HG03159 (cell line): ENCODE data around the gene HSD17B7.
A peak's percentile ranks its signal among the peaks of the same experiment; 100 is the strongest.
"Not testable (repeated sequence)": the region's sequence is repeated elsewhere in the genome, so short reads cannot be mapped to it uniquely, and the experiment has no call there.

Experiments
- ATAC-seq: cut with Tn5 transposase; IDR thresholded peaks from one replicate; pipeline ENCODE4 v1.9.1; 2021; ENCODE audit warnings: mild to moderate bottlenecking, moderate library complexity; ENCODE audit not compliant: unreplicated experiment

Gene HSD17B7, protein sequence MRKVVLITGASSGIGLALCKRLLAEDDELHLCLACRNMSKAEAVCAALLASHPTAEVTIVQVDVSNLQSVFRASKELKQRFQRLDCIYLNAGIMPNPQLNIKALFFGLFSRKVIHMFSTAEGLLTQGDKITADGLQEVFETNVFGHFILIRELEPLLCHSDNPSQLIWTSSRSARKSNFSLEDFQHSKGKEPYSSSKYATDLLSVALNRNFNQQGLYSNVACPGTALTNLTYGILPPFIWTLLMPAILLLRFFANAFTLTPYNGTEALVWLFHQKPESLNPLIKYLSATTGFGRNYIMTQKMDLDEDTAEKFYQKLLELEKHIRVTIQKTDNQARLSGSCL

DNA sequence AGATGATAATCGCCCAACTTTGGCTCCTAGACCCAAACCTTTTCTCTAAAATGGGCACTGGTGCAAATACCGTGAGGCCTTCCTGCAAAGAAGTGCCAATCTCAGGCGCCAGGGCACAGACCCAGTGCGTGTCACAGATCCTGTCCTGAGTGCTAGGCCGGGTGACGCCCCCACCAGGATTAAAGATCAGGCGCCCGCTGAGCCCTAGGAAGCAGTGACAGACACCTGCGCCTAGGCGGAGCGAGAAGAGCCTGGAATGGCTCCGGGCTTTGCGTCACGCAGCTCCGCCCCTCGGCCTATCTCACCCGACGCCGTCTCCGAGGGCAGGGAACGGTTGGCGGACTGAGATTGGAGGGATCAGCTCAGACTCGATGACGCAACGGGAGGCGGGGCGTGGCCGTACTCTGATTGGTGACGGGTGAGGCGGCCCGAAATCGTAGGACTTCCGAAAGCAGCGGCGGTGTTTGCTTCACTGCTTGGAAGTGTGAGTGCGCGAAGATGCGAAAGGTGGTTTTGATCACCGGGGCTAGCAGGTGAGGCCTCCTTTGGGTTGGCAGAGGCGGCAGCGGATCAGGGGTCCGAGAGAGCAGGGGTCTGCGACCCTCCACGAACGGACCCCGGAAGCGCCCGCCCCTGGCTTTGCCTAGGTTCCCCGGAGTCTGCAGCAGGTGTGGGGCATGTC lies at the start of gene HSD17B7:
HSD17B7 (plus strand) TSS at position 400 of the 682 bp plus-strand sequence; CDS start at position 499, 99 bp downstream.
- ATAC-seq: peak; percentile 100

DNA sequence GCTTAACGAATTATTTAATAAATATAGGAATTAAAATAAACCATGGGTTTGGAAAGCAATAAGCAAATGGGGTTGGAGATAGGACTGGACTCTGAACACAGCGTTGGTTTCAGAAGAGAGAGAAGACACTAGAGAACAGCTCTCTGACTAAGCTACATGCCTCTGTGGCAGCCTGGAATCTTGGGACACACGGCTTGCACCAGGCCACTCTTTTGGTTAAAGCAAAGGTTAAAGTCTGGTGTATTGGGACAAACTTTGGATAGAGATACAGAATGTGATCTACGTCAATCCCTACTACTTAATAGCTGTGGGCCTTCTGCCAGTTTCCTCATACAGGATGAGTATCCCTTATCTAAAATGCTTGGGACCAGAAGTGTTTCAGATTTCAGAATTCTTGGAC lies 49.7 kb upstream of the HSD17B7 start:
- no peak for ATAC-seq

DNA sequence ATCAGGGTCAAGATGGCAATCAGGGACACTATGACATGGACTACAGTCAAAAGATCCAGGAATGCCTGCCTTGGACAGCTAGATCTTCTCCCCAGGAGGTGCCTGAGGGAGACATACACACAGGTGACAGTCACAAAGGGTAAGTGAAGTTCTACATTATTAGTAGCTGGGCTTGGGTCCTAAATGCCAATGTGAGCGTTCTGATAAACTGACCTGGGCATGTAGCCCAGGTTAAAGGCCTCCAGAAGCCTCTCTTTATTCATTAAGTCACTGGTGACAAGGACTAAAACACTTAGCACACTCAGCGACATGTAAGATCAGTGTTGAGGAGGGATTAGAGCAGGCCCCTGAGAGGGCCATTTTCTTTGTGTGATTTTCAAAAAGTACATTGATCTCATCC lies 48.9 kb upstream of the HSD17B7 start:
- ATAC-seq: no peak

DNA sequence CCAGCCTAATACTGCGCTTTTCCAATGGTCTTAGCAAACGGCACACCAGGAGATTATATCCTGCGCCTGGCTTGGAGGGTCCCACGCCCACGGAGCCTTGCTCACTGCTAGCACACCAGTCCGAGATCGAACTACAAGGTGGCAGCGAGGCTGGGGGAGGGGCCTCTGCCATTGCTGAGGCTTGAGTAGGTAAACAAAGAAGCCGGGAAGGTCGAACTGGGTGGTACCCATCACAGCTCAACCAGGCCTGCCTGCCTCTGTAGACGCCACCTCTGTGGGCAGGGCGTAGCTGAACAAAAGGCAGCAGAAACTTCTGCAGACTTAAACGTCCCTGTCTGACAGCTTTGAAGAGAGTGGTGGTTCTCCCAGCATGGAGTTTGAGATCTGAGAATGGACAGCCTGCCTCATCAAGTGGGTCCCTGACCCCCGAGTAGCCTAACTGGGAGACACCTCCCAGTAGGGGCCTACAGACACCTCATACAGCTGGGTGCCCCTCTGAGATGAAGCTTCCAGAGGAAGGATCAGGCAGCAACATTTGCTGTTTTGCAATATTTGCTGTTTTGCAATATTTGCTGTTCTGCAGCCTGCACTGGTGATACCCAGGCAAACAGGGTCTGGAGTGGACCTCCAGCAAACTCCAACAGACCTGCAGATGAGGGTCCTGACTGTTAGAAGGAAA lies 44.1 kb upstream of the HSD17B7 start:
- not testable (repeated sequence) for ATAC-seq

DNA sequence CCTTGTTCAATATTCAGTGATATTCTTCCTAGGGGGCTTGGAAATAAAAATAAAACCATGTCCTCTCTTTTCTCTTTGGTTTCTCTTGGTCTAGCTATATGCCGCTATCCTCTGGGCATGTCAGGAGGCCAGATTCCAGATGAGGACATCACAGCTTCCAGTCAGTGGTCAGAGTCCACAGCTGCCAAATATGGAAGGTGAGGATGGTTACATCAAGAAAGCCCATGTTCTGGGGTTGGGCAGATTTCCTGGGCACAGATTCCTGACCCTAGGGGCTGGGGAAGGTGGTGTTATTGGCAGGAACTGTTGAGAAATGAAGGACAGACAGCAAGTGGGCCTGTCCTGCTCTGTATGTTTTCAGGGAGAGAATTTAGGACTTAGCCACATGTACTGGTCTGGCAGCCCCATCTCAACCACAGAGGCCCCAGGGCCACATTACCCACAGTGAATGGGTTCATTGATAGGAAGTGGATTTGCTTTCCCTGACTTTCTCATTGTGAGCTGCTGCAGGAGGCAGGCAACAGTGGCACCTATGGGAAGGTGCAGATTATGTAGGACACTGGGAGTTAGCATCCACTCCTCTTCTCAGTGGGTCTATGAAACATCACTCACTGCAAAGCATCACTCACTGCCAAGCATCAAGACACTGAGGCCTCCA lies 37.4 kb upstream of the HSD17B7 start:
- ATAC-seq: no peak

DNA sequence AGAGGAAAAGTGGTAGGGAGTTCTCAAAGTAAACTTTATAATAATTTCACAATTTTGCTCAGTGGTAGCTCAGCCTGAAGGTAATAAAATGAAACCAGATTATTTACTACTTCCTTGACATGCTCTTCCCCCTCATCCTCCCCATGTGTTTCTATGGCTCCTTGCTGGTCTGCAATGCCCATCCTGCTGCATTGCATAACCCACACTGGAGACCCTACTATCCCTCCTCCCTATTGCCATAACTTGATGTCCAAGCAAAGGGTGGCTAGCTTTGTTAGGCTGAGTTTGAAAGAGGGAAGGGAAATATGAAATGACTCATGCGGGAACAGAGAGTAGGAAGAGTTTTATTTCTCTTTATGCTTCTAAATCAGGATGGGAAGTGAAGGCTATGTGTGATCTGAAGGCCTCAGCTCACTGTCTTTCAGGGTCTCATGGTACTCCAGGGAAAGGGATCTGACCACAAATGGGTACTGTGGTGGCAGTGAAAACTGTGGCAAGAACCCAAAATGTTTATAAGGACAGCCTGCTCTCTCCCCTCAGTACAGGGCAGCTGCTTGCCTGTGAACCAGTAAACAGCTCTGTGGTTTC lies 36.4 kb upstream of the HSD17B7 start:
- no peak for ATAC-seq

DNA sequence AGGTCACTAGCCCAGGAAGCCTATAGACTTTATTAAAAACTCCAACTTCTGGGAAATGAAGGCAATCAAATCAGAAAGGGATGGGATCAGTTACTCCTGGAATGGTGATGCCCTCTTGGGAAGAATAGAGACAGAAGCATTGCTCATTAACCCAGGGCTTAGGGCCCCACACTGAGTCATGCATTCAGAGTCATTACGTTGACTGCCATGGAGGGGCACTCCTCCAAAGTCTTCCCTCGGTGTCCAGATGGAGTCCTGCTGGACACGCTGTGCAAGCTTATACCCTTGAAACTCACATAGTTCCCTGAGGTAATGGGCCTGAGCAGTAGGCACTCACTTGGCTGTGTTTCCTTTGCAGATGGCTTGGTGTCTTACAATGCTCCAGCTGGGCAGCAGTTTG lies 35.2 kb upstream of the HSD17B7 start:
- ATAC-seq: no peak

DNA sequence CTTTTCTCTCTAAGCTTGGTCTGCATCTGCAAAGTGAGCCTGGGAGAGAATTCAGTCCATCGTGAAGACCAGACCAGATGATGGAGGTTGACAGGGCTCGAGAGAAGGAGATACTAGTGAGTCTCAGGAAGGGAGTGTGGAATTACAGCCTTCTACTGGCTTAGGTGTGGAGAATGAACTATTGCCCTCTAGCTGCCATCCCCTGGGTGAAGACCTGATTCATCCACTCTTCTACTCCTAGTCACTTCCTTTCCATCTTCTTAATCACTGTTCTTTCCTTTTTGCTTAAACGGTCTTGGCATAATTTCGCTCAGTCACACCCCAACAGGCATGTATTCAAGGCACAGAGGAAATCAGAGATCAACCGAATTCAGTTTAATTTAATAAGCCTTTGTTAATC lies 34.0 kb upstream of the HSD17B7 start:
- no peak for ATAC-seq

DNA sequence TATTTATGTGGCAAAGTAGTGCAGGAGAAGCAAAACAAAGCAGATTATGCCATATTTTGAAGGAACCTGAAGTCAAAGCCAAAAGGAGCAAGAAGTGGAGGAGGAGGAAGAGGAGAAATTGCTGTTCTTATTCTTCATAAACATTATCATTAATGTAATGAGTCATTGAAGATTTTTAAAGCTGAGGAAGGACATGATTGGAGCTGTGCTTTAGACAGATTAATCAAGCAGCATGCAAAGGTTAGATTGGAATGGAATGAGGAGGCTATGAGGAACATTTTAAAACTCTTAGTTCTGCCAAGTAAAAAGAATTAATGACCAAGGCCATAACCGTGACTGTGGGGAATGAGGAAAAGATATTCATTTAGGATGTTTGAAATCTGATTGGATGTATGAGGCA lies 33.0 kb upstream of the HSD17B7 start:
- ATAC-seq: no peak

DNA sequence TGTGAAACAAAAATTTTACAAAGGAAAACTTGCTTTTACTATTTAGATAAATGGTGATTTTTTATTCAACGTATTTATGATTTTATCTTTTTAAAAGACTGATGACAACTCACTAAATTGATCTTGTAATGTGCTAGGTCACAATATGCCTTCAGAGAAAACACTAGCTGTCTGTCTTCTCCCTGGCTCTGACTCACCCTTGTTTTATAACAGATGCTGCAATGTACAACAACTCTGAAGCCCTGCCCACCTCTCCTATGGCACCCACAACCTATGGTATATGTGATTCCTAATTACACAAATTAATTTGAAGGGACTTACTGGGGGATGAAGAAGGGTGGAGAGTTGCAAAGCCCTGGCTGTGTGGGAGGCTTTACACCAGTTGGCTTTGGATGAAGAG lies 24.7 kb upstream of the HSD17B7 start:
- no peak for ATAC-seq

DNA sequence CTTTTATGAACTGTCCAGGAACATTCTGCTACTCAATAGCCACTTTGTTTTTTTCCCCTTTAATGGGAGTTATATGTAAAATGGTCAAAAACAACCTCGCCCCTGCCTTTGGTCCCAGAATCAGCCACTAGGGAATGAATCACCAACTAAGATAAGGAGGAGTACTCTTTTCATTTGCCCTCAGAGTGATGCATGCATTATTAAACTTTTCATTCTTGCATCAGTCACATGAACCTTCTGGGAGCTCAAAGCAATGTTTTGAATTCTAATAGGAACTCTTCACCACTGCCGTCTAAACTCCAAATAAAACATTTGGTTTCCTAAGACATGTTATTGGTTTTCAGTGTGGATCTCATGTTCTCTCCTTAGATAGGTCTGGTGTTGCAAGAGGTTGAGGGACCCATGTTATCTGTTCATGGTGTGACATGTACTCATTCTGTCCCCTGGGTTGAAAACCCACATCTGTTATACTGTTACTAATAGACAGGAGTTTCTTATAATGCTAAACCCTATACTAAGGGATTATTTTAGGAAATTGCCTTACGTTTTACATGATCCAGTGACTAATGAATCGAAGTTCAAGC lies 17.8 kb upstream of the HSD17B7 start:
- ATAC-seq: no peak

DNA sequence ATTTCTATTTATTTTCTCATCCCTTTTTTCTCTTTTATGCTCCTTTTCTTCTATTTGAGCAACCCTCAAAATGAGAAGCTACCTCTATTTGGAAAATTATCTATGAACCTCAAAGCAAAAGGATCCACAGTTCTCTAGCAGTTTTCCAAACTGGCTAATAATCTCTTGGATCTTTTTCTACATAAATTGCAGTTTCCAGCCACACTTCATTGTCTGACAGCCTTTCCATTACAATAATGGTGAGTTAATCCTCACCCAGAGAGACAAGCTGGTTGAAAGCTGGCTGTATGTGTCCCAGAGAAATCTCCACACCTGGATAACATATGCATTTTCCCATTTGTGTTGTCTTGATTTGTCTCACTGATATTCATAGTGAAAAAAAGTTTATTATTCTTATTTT lies 16.5 kb upstream of the HSD17B7 start:
- no peak for ATAC-seq

DNA sequence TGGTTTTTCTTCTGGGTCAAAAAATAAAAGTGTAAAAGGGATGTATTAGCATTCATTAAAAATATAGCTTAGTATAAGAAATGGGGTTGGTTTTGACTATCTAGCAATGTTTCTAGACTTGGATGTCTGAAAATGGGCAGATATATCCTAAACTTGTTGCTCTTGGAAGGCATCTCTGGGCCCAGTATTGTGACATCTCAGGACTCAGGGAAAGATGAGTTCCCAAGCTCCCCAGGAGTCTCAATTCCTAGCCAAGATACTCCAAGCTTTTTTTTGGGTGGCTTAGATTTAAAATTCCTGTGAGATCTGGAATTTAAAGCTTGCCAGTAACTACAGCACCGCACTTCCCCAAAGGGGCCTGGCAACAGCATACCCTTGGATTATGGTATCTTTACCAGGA lies 11.5 kb upstream of the HSD17B7 start:
- no peak for ATAC-seq

DNA sequence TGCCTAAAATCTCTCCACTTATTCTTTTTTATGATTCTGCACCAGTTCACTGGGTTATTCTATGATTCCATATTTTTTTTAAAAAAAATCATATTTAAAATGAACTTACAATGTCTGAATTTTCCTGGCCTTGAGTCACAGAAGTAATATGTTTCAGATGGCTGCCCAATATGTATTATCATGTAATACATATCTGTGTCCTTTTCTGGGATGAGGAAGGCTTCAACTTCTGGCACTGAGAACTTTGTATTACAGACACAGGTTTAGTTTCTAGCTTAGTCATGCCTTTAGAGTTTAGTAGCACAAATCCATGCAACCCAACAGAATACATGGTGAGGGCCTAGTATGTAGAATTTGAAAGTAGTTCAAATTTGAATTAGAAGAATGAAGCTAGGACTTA lies 7.8 kb upstream of the HSD17B7 start:
- ATAC-seq: no peak

DNA sequence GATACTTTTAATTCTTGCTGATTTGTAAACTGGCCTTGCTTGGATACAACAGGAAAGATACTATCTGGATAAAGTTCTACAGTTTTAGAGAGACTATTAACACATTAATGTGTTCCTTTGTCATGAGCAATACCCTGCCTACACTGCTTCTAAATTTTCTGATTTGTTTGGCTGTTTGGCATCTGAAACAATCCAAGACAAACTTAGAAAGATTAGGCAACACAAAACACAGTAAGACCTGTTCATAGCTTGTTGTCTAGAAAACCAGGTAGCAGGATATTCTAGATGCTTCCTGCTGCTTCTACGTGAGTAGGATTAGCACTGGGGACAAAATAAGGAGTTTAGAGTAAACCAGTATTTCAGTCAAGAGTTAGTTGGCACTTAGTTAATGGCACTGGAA lies 5.6 kb upstream of the HSD17B7 start:
- not testable (repeated sequence) for ATAC-seq

DNA sequence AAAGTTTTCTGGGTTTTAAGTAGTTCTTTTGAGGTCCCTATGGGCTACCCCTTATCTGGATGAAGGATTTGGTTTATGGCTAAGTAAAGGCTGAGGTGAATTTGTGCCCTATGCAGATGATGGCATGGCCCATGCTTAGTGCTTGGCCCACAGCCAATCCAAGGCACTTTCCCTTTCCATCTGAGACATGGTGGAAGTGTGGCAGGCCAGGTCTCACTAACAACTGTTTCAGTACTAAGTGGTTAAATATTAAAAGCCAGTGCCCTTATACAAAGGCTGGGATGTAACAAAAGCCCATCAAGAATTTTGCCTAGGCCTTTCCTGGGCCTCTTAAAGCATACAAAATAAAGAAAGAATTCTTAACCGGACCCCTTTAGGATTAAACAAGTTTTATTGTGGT lies 1.7 kb upstream of the HSD17B7 start:
- ATAC-seq: not testable (repeated sequence)

DNA sequence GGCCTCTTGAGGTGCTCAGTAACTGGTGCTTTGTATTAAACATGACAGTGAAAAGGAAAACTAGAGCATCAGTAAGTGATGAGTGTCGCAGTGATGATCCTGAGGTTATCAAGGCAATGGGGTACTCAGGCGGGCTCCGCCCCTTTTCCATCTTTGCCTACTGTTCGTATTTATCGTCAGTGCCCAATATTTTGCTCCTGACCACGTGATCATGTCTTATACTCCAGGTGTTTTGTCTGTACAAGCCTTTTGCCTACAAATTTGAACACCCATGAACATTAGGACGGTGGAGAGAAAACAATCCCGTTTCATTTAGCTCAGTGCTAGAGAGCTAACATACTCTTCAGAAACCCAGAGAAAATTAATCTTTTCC lies 469 bp downstream of the HSD17B7 start:
- ATAC-seq: not testable (repeated sequence)

DNA sequence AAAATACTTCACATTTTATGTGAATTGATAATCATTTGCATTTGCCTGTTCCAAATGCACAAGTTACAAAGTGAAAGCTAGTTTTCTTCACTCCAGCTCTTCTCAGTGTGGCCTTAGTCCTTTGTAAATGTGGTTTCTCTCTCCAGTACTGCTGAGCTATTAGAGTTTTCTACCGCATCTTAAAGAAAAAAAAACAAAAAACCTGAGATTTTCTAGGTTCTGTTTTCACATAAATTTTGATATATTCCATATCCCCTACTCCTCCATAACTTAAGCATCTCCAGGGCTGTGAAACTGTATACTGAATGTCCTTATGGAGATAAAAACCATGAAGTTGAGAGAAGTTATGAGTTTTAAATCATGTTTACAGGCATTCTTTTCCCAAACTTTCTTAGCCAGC lies 3.8 kb downstream of the HSD17B7 start:
- not testable (repeated sequence) for ATAC-seq

DNA sequence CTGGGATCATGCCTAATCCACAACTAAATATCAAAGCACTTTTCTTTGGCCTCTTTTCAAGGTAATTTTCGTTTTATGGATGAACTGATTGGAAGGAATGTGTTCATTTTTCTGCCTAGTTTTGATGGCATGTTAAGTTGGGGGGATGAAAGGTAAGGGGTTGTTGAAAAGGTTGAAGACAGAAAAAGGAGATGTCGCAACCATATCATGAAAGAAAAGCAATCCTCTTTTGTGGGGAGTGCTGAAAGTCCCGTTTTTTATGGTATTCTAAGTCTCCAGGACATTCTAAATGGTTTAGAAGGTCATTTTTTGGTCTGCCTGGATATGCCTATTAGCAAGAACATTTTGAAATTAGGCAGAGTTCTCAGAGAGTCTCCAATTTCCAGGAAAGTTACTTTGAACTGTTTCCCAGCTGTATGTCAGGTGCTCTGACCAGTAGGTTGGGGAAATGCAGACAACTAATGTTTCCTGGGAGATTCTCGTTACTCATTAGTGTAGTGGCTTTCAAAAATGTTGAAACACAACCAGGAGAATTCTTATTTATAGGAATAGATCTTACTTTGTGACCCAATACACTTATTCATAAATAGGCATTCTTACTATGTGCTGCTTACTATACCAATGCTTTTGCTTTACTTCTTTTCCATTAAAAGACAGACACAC lies 6.2 kb downstream of the HSD17B7 start:
- not testable (repeated sequence) for ATAC-seq
